Measurements from ENCODE around the gene COQ8B. TPM values are rescaled to one million over a fixed set of nuclear protein-coding genes. Genes with fewer than 3 reads are reported as not detected.

The COQ8B gene
- total RNA-seq, 1 experiment from 2014 or later: 35.7 TPM

- Mint-ChIP-seq H3K36me3 (ENCODE audit: insufficient read depth, unreplicated experiment) (peaks cover 27% of the 10 kb centered on the region), H3K4me1 (ENCODE audit: low read depth, unreplicated experiment) (peaks cover 5% of the 10 kb centered on the region), H3K27ac (ENCODE audit: unreplicated experiment) (peak overlapping the region; percentile 100), H3K27me3 (ENCODE audit: insufficient read depth, unreplicated experiment) (no peaks in the 10 kb centered on the region), H3K4me3 (ENCODE audit: unreplicated experiment) (no peak overlapping the region), H3K9me3 (ENCODE audit: unreplicated experiment) (no peaks in the 10 kb centered on the region)
- peak in 1 of 2 experiments; percentile 18 for DNase-seq
- H3K27me3 ChIP-seq (replicated peaks; ENCODE audit: control insufficient read depth, insufficient read depth, low read length): no peaks in the 10 kb centered on the region
- peak overlapping the region; percentile 58 for H3K4me3 ChIP-seq (ENCODE audit: low read depth, low read length)
- no TSS peak for BruUV-seq (replicated peaks)
- ChIA-PET POLR2A (interaction anchor here (0.6 to 2.3 kb wide), 8 partner anchors 25 to 107 kb away, joined by 3 to 20 read pairs (median 8); partner anchors contain the start of genes ACTMAP, COQ8B, EGLN2 and ITPKC), CTCF (interaction anchor here (1.0 to 1.5 kb wide), 2 partner anchors 11 to 107 kb away, joined by 3 to 5 read pairs; partner anchors contain the start of gene EGLN2)
- H3K9me3 ChIP-seq: no peaks in the 10 kb centered on the region
- peaks cover 24% of the 10 kb centered on the region for H3K4me1 ChIP-seq
- TF ChIP-seq CTCF (IDR thresholded peaks at IDR 0.05; ENCODE audit: insufficient read depth in 1 of 2, low read depth in 1 of 2, low read length in 1 of 2, severe bottlenecking in 1 of 2, unreplicated experiment in 1 of 2): no peak
- intact Hi-C loops (cut with micrococcal nuclease; ENCODE audit: unreplicated experiment): loop anchor here (2.0 kb wide), 1 partner anchor 59 kb away; the partner anchor contains the start of genes ACTMAP and SNRPA
- H3K36me3 ChIP-seq (ENCODE audit: control insufficient read depth, insufficient read depth, low read length): peaks cover 1% of the 10 kb centered on the region; the same call in 1 of the 2 replicates
Measured at GRCh38 chr19:40691421-40692211, 25.1 kb downstream of the COQ8B start.

DNA sequence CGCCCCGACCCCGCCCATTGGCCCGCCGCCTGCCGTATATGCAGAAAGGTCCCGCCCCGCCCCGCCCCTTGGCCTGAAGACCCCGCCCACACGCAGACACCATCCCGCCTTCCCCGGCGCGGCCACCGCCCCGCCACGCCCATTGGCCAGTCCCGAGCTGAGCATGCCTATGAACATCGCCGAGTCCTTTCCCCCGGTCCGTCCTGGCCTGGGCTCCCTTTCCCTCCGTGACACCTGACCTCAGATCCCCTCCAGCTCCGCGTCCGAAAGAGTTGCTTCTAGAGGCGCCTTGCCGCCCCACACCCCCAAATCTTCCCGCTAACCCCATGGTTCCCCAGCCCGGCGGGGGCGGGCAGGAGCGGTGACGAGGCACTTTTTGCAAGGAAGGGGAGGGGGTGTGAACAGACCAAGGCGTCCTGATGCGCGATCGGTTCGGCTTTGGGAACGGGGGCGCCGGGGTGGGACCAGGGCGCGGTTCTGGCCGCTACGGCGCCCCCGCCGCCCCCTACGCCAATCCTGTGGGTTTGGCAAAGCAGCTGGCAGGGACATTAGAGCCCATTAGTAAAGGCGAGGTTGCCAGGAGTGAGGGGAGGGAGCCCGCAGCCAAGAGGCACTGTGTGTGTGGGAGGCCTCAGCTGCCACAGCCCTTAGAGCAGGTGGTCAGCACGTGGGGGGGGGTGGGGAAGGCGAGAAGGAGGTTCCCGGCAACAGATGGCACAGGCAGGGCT is 25.8 kb downstream of the COQ8B start:
- Mint-ChIP-seq H3K4me1 (ENCODE audit: low read depth, unreplicated experiment) (peaks cover 5% of the 10 kb centered on the region), H3K9me3 (ENCODE audit: unreplicated experiment) (no peaks in the 10 kb centered on the region), H3K4me3 (ENCODE audit: unreplicated experiment) (no peak overlapping the region), H3K27me3 (ENCODE audit: insufficient read depth, unreplicated experiment) (no peaks in the 10 kb centered on the region), H3K36me3 (ENCODE audit: insufficient read depth, unreplicated experiment) (peaks cover 27% of the 10 kb centered on the region), H3K27ac (ENCODE audit: unreplicated experiment) (peak overlapping the region; percentile 100)
- intact Hi-C loops (cut with micrococcal nuclease; ENCODE audit: unreplicated experiment): loop anchor here (1.0 to 2.0 kb wide), 2 partner anchors 24 to 60 kb away; partner anchors contain the start of genes ACTMAP and SNRPA
- Histone ChIP-seq H3K4me1 (peaks cover 24% of the 10 kb centered on the region), H3K36me3 (ENCODE audit: control insufficient read depth, insufficient read depth, low read length) (peaks cover 1% of the 10 kb centered on the region; the same call in 1 of the 2 replicates), H3K4me3 (ENCODE audit: low read depth, low read length) (peak overlapping the region; percentile 58), H3K27me3 (replicated peaks; ENCODE audit: control insufficient read depth, insufficient read depth, low read length) (no peaks in the 10 kb centered on the region), H3K9me3 (no peaks in the 10 kb centered on the region)
- BruUV-seq (replicated peaks): TSS peak; percentile 95
- ChIA-PET POLR2A (interaction anchor here (0.5 to 2.3 kb wide), 11 partner anchors 12 to 1565 kb away, joined by 3 to 20 read pairs (median 5); partner anchors contain the start of genes ACTMAP, COQ8B, EGLN2 and ITPKC), CTCF (interaction anchor here (0.6 to 1.5 kb wide), 5 partner anchors 12 to 108 kb away, joined by 3 to 7 read pairs (median 3); partner anchors contain the start of gene EGLN2)
- peak; percentile 94 to 95 for DNase-seq
- TF ChIP-seq CTCF (IDR thresholded peaks at IDR 0.05; ENCODE audit: insufficient read depth in 1 of 2, low read depth in 1 of 2, low read length in 1 of 2, severe bottlenecking in 1 of 2, unreplicated experiment in 1 of 2): no peak

Measured in Caco-2 (cell line).